ENCODE measurements around the gene C21orf58. TPM values are rescaled to one million over a fixed set of nuclear protein-coding genes. Genes with fewer than 3 reads are reported as not detected.
"Not testable (repeated sequence)": the region's sequence is repeated elsewhere in the genome, so short reads cannot be mapped to it uniquely, and the experiment has no call there.

The C21orf58 gene
- 1 to 10 TPM in 1 of 3 donors, under 1 TPM in 2; 0.53 to 1.2 (median 0.91) TPM for polyA plus RNA-seq

- Mint-ChIP-seq H3K4me3 (peak within 1 kb of the TSS; percentile 95 to 98 (median 96)), H3K27ac (peak within 1 kb of the TSS; percentile 96 to 99 (median 98)), H3K36me3 (peaks cover 0 to 7% (median 4%) of the 10 kb centered on the region in 3 donors), H3K27me3 (ENCODE audit: low read depth in 3 of 3) (peaks cover 7 to 16% (median 12%) of the 10 kb centered on the region in 3 donors), H3K4me1 (peaks cover 30 to 35% of the 10 kb centered on the region in 2 donors), H3K9me3 (no peaks in the 10 kb centered on the region)
- DNase-seq: peak; percentile 99
Measured at GRCh38 chr21:46323710-46324389, at the start of gene C21orf58, which contains the start of gene PCNT. C21orf58 (minus strand) TSS chr21:46323870; CDS start chr21:46322738, 1,132 bp downstream. PCNT (plus strand) TSS chr21:46324156; CDS start chr21:46324229, 73 bp downstream.

GRCh38 chr21:46372947-46373346, 49.3 kb upstream of the C21orf58 start:
- DNase-seq; H3K9me3 Mint-ChIP-seq; H3K27me3 Mint-ChIP-seq (ENCODE audit: low read depth in 3 of 3); H3K4me3 Mint-ChIP-seq: not testable (repeated sequence)
- Mint-ChIP-seq H3K36me3 (peaks cover 5 to 11% (median 9%) of the 10 kb centered on the region in 3 donors), H3K27ac (peak overlapping the region in 1 of 6 donors; percentile 58), H3K4me1 (peaks cover 16 to 20% of the 10 kb centered on the region in 2 donors)

GRCh38 chr21:46372014-46372485, 48.4 kb upstream of the C21orf58 start:
- DNase-seq: no peak
- Mint-ChIP-seq H3K27ac (peak overlapping the region in 4 of 6 donors; percentile 67 to 84 (median 76)), H3K4me3 (no peak overlapping the region), H3K27me3 (ENCODE audit: low read depth in 3 of 3) (peaks cover 0 to 5% (median 2%) of the 10 kb centered on the region in 3 donors), H3K9me3 (no peaks in the 10 kb centered on the region), H3K36me3 (peaks cover 5 to 11% (median 10%) of the 10 kb centered on the region in 3 donors), H3K4me1 (peaks cover 16 to 23% of the 10 kb centered on the region in 2 donors)

GRCh38 chr21:46371204-46372013, 47.7 kb upstream of the C21orf58 start:
- Mint-ChIP-seq H3K4me3 (no peak overlapping the region), H3K9me3 (no peaks in the 10 kb centered on the region), H3K36me3 (peaks cover 5 to 16% (median 11%) of the 10 kb centered on the region in 3 donors), H3K27me3 (ENCODE audit: low read depth in 3 of 3) (peaks cover 0 to 5% (median 2%) of the 10 kb centered on the region in 3 donors), H3K27ac (peak overlapping the region in 5 of 6 donors; percentile 57 to 84 (median 72)), H3K4me1 (peaks cover 16 to 26% of the 10 kb centered on the region in 2 donors)
- DNase-seq: no peak

- Mint-ChIP-seq H3K9me3 (no peaks in the 10 kb centered on the region), H3K4me3 (peak overlapping the region in 2 of 5 donors; percentile 10 to 84), H3K27me3 (ENCODE audit: low read depth in 3 of 3) (peaks cover 0 to 5% (median 2%) of the 10 kb centered on the region in 3 donors), H3K4me1 (peaks cover 16 to 26% of the 10 kb centered on the region in 2 donors), H3K36me3 (peaks cover 9 to 31% (median 15%) of the 10 kb centered on the region in 3 donors), H3K27ac (peak overlapping the region; percentile 13 to 95 (median 56))
- no peak for DNase-seq
Measured at GRCh38 chr21:46369520-46370235, 46.0 kb upstream of the C21orf58 start.

GRCh38 chr21:46368533-46369285, 45.0 kb upstream of the C21orf58 start:
- peaks cover 0 to 5% (median 0%) of the 10 kb centered on the region in 3 donors for H3K27me3 Mint-ChIP-seq (ENCODE audit: low read depth in 3 of 3)
- H3K27ac Mint-ChIP-seq: peak overlapping the region; percentile 79 to 95 (median 90)
- peak; percentile 65 to 76 (median 70) for DNase-seq
- peaks cover 16 to 26% of the 10 kb centered on the region in 2 donors for H3K4me1 Mint-ChIP-seq
- H3K9me3 Mint-ChIP-seq: no peaks in the 10 kb centered on the region
- peaks cover 9 to 32% (median 15%) of the 10 kb centered on the region in 3 donors for H3K36me3 Mint-ChIP-seq
- H3K4me3 Mint-ChIP-seq: peak overlapping the region; percentile 37 to 84 (median 77)

GRCh38 chr21:46366966-46367365, 43.3 kb upstream of the C21orf58 start:
- H3K36me3 Mint-ChIP-seq: peaks cover 18 to 42% (median 20%) of the 10 kb centered on the region in 3 donors
- peaks cover 16 to 26% of the 10 kb centered on the region in 2 donors for H3K4me1 Mint-ChIP-seq
- no peak for DNase-seq
- H3K4me3 Mint-ChIP-seq: no peak overlapping the region
- H3K9me3 Mint-ChIP-seq: no peaks in the 10 kb centered on the region
- peak overlapping the region in 1 of 6 donors; percentile 60 for H3K27ac Mint-ChIP-seq
- peaks cover 0 to 5% (median 2%) of the 10 kb centered on the region in 3 donors for H3K27me3 Mint-ChIP-seq (ENCODE audit: low read depth in 3 of 3)

GRCh38 chr21:46366561-46366960, 42.9 kb upstream of the C21orf58 start:
- no peak overlapping the region for H3K4me3 Mint-ChIP-seq
- H3K9me3 Mint-ChIP-seq: no peaks in the 10 kb centered on the region
- no peak for DNase-seq
- peak overlapping the region in 1 of 6 donors; percentile 60 for H3K27ac Mint-ChIP-seq
- H3K27me3 Mint-ChIP-seq (ENCODE audit: low read depth in 3 of 3): peaks cover 0 to 5% (median 2%) of the 10 kb centered on the region in 3 donors
- H3K4me1 Mint-ChIP-seq: peaks cover 16 to 25% of the 10 kb centered on the region in 2 donors
- H3K36me3 Mint-ChIP-seq: peaks cover 18 to 42% (median 20%) of the 10 kb centered on the region in 3 donors

- Mint-ChIP-seq H3K36me3 (peaks cover 21 to 45% (median 22%) of the 10 kb centered on the region in 3 donors), H3K27ac (peak overlapping the region in 1 of 6 donors; percentile 40), H3K4me3 (no peak overlapping the region), H3K9me3 (no peaks in the 10 kb centered on the region), H3K4me1 (peaks cover 16 to 24% of the 10 kb centered on the region in 2 donors), H3K27me3 (ENCODE audit: low read depth in 3 of 3) (peaks cover 0 to 5% (median 2%) of the 10 kb centered on the region in 3 donors)
- DNase-seq: no peak
Measured at GRCh38 chr21:46366091-46366490, 42.4 kb upstream of the C21orf58 start.

- H3K27me3 Mint-ChIP-seq (ENCODE audit: low read depth in 3 of 3): peaks cover 2 to 9% (median 2%) of the 10 kb centered on the region in 3 donors
- H3K4me1 Mint-ChIP-seq: peaks cover 5 to 13% of the 10 kb centered on the region in 2 donors
- peaks cover 22 to 47% (median 27%) of the 10 kb centered on the region in 3 donors for H3K36me3 Mint-ChIP-seq
- no peaks in the 10 kb centered on the region for H3K9me3 Mint-ChIP-seq
- H3K4me3 Mint-ChIP-seq: no peak overlapping the region
- no peak overlapping the region for H3K27ac Mint-ChIP-seq
- no peak for DNase-seq
Measured at GRCh38 chr21:46363698-46364097, 40.0 kb upstream of the C21orf58 start.

- no peak overlapping the region for H3K4me3 Mint-ChIP-seq
- no peaks in the 10 kb centered on the region for H3K9me3 Mint-ChIP-seq
- peaks cover 2 to 6% (median 2%) of the 10 kb centered on the region in 3 donors for H3K27me3 Mint-ChIP-seq (ENCODE audit: low read depth in 3 of 3)
- peaks cover 25 to 49% (median 27%) of the 10 kb centered on the region in 3 donors for H3K36me3 Mint-ChIP-seq
- H3K4me1 Mint-ChIP-seq: peaks cover 0 to 7% of the 10 kb centered on the region in 2 donors
- H3K27ac Mint-ChIP-seq: peak overlapping the region in 1 of 6 donors; percentile 85
- DNase-seq: no peak
Measured at GRCh38 chr21:46362946-46363345, 39.3 kb upstream of the C21orf58 start.

- no peak for DNase-seq
- H3K36me3 Mint-ChIP-seq: peaks cover 27 to 57% (median 31%) of the 10 kb centered on the region in 3 donors
- H3K4me1 Mint-ChIP-seq: peaks cover 0 to 4% of the 10 kb centered on the region in 2 donors
- H3K9me3 Mint-ChIP-seq: no peaks in the 10 kb centered on the region
- H3K4me3 Mint-ChIP-seq: no peak overlapping the region
- peak overlapping the region in 1 of 6 donors; percentile 19 for H3K27ac Mint-ChIP-seq
- H3K27me3 Mint-ChIP-seq (ENCODE audit: low read depth in 3 of 3): peaks cover 2 to 6% (median 2%) of the 10 kb centered on the region in 3 donors
Measured at GRCh38 chr21:46361935-46362334, 38.3 kb upstream of the C21orf58 start.
